GM03348 (cell line): ENCODE measurements around the gene LIPI.
"Not testable (repeated sequence)": the region's sequence is repeated elsewhere in the genome, so short reads cannot be mapped to it uniquely, and the experiment has no call there.

Experiments
- DNase-seq: peaks from one replicate; pipeline ENCODE4 v3.0.0; 2012; ENCODE audit warnings: low spot score

LIPI gene

DNA sequence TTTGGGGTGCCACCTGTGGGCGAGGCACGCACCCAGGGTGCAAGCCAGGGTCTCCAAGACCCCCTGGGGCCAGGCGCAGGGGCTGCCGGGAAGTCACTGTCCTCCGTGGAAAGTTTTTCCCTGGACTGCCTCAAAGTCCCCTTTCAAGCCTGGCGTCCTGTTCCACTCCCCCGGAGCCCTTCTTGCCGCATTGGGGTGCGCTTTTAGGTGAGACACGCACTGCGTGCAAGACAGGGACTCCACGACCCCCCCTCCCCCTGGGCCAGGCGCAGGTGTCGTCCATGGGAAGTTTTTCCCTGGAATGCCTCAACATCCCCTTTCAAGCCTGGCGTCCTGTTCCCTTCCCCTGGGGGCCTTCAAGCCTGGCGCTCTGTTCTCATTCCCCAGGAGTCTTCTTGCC is 137.1 kb downstream of the LIPI start:
- DNase-seq: no peak

- no peak for DNase-seq
These were observed 137.8 kb downstream of the LIPI start for GRCh38 chr21:14072761-14073535.

DNA sequence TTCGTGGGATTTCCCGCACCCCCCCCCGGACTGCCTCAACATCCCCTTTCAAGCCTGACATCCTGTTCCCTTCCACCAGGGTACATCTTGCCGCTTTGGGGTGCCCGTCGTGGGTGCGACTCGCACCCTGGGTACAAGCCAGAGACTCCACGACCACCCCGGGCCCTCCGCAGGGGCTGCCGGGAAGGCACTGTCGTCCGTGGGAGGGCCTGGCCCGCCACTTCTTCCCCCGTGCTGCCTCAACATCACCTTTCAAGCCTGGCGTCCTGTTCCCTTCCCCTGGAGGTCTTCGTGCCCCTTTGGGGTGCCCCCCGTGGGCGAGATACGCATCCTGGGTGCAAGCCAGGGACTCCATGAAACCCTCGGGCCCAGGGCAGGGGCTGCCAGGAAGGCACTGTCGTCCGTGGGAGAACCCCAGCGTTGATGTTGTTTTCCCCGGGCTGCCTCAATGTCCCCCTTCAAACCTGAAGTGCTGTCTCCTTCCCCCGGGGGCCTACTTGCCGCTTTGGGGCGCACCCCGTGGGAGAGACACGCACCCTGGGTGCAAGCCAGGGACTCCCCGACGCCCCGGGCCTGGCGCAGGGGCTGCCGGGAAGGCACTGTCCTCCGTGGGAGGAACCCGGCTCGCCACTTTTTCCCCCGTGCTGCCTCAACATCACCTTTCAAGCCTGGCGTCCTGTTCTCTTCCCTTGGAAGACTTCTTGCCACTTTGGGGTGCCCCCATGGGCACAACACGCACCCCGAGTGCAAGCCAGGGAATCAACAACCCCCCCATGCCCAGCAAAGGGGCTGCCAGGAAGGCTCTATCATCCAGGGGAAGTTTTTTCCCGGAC is 138.6 kb downstream of the LIPI start:
- DNase-seq: no peak

- no peak for DNase-seq
These were observed 139.8 kb downstream of the LIPI start for GRCh38 chr21:14070968-14071367.

DNA sequence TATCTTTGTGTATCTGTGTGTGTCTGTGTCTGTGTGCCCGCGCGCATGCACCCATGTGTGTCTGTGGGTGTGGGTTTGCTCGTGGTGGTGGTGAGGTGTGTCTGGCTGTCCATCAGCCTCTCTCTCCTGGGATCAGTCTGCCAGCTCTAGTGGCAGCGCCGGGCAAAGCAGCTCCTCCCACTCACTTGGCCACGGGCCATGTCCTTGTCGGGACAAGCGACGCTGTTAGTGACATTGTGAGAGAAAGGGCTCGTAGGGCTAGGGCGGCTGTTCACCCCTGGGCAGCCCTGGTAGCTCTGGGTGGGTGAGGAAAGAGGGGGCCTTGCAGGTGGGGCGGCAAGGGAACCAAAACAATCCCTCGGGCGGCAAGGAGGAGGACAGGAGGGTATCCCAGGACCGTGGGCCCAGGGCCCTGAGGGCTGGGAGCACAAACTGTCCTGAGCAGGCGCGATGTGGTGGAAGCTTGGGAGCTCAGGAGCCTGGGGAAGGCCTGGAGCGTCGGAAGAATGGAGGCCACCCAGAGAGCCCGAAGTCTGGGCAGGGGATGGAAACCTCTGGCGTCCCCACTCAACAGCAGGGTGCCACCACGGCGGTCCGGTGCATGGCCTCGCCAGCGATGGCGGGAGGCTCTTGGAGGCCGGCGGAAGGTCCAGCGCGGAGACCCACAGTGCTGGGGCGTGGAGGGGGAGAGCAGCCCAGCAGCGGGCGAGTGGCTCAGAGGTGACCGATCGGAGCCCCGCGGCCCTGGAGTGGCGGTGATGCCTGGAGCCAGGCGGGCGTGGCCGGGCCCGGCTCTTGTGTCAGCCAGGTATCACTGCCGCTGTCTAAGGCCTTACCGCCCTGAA is 140.5 kb downstream of the LIPI start:
- no peak for DNase-seq

- DNase-seq: no peak
These were observed 146.5 kb downstream of the LIPI start for GRCh38 chr21:14064296-14064645.

- not testable (repeated sequence) for DNase-seq
These were observed 147.0 kb downstream of the LIPI start for GRCh38 chr21:14063620-14064295.

DNA sequence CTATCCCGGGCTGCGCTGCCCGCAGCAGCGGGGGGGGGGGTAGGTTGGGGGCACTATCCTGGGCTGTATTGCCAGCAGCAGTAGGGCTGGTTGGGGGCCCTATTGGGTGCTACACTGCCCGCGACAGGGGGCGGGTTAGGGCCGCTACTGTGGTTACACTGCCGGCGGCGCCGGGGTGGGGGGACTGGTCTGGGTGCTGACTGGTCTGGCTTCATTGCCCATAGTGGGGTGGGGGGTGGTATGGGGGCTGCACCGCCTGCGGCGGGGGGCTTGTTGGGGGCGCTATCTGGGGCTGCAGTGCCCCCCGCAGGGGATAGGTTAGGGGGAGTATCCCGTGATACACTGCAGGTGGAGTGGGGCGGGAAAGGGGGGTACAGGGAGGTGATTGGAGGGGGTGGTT is 148.1 kb downstream of the LIPI start:
- not testable (repeated sequence) for DNase-seq

GRCh38 chr21:14061820-14062219 is 148.9 kb downstream of the LIPI start:
- DNase-seq: not testable (repeated sequence)

- not testable (repeated sequence) for DNase-seq
These were observed 151.6 kb downstream of the LIPI start for GRCh38 chr21:14058995-14059627.
